NB4 (cell line): ENCODE measurements around the gene LAMA5.

Experiments
- CTCF ChIP-seq: IDR thresholded peaks from one replicate; pipeline ENCODE4 v1.5.1; 2012; ENCODE audit warnings: low read depth, low read length
- MAX ChIP-seq: IDR thresholded peaks from 2 replicates; pipeline ENCODE4 v1.6.1; 2011; ENCODE audit warnings: low read depth, low read length
- MYC ChIP-seq: IDR thresholded peaks from 2 replicates; pipeline ENCODE4 v1.6.1; 2011; ENCODE audit warnings: low read depth, low read length
- POLR2A ChIP-seq: IDR thresholded peaks from 2 replicates; pipeline ENCODE4 v1.6.1; 2011; ENCODE audit warnings: mild to moderate bottlenecking; ENCODE audit not compliant: insufficient read length; ENCODE audit errors: extremely low read depth

- TF ChIP-seq CTCF (no peak), POLR2A (no peak), MAX (no peak), MYC (no peak)
Observed at GRCh38 chr20:62325172-62325905, 41.8 kb downstream of the LAMA5 start.
